B cell (primary cell): ENCODE results near the gene EOGT. TPM values are rescaled to one million over a fixed set of nuclear protein-coding genes. Genes with fewer than 3 reads are reported as not detected.

Experiments
- ATAC-seq: fragments of 200-7000 bp; cut with Tn5 transposase; one replicate; pipeline ENCODE4 v1.10.0; 2021; ENCODE audit warnings: low read depth, mild to moderate bottlenecking, moderate number of reproducible peaks, moderate library complexity
- CTCF ChIA-PET: fragments of 350-600 bp; sonication (Branson Sonifier 250); formaldehyde crosslinking; loops from one replicate; lab custom pipeline; 2021; ENCODE audit warnings: antibody characterized with exemption, inconsistent platforms; lab: Charles Lee
- POLR2A ChIA-PET: fragments of 350-600 bp; sonication (Branson Sonifier 250); formaldehyde crosslinking; loops from one replicate; lab custom pipeline; 2021; ENCODE audit warnings: antibody characterized with exemption; lab: Charles Lee
- DNase-seq: peaks from one replicate; pipeline ENCODE4 v3.0.0; 2013
- H2AFZ ChIP-seq: 2 replicates; pipeline ENCODE4 v1.6.1; 2012; ENCODE audit warnings: mild to moderate bottlenecking, low read depth, low read length; ENCODE audit not compliant: insufficient read depth, poor library complexity, severe bottlenecking
- H3K27ac ChIP-seq, 2 donors: 1 replicate in 1 of 2; 2 replicates in 1 of 2; pipeline ENCODE4 v1.5.1; 2012 to 2013; ENCODE audit warnings: low read length in 2 of 2, mild to moderate bottlenecking in 2 of 2, moderate library complexity in 1 of 2
- H3K27me3 ChIP-seq, 4 experiments: fragments of 200-600 bp in 1 of 4; sonication (generic) in 1 of 4; replicated peaks in 1 of 4; 1 replicate in 2 of 4; 2 replicates in 2 of 4; pipeline versions ENCODE4 v1.6.1 to v1.7.0; 2013 to 2016; ENCODE audit warnings: low read length in 3 of 4, mild to moderate bottlenecking in 2 of 4, mixed read lengths in 1 of 4, moderate library complexity in 1 of 4; ENCODE audit not compliant: insufficient read depth in 4 of 4, control insufficient read depth in 3 of 4; ENCODE audit errors: control extremely low read depth in 1 of 4
- H3K36me3 ChIP-seq, 2 experiments: replicated peaks in 1 of 2; 1 replicate in 1 of 2; 2 replicates in 1 of 2; pipeline versions ENCODE4 v1.6.1 to v1.7.1; 2013; ENCODE audit warnings: low read length in 1 of 2; ENCODE audit not compliant: insufficient read depth in 2 of 2, control insufficient read depth in 1 of 2; ENCODE audit errors: control extremely low read depth in 1 of 2, extremely low read depth in 1 of 2
- H3K4me1 ChIP-seq, 2 donors: fragments of 200-600 bp in 1 of 2; sonication (generic) in 1 of 2; 1 replicate in 1 of 2; 2 replicates in 1 of 2; pipeline versions ENCODE4 v1.5.1 to v1.6.1; 2013 to 2017; ENCODE audit warnings: low read length in 2 of 2; ENCODE audit not compliant: control insufficient read depth in 2 of 2, insufficient read depth in 2 of 2
- H3K4me2 ChIP-seq: replicated peaks from 2 replicates; pipeline ENCODE3; 2012; ENCODE audit warnings: mild to moderate bottlenecking, low read depth, low read length; ENCODE audit not compliant: poor library complexity, severe bottlenecking
- H3K4me3 ChIP-seq, 5 experiments: fragments of 200-600 bp in 1 of 5; sonication (generic) in 1 of 5; 1 replicate in 3 of 5; 2 replicates in 2 of 5; pipeline versions ENCODE4 v1.5.1 to v1.7.0; 2011 to 2016; ENCODE audit warnings: low read length in 4 of 5, mild to moderate bottlenecking in 4 of 5, low read depth in 2 of 5, control low read depth in 1 of 5, moderate library complexity in 1 of 5; ENCODE audit not compliant: insufficient read depth in 1 of 5; ENCODE audit errors: control extremely low read depth in 1 of 5, extremely low read depth in 1 of 5
- H3K79me2 ChIP-seq: fragments of 200-600 bp; sonication (generic); one replicate; pipeline ENCODE4 v1.6.0; 2016; ENCODE audit warnings: low read length; ENCODE audit not compliant: control insufficient read depth, insufficient read depth
- H3K9ac ChIP-seq: fragments of 200-600 bp; sonication (generic); 2 replicates; pipeline ENCODE4 v1.6.1; 2017; ENCODE audit warnings: mild to moderate bottlenecking, low read length, moderate library complexity
- H3K9me3 ChIP-seq, 3 donors: one replicate each; pipeline versions ENCODE4 v1.6.1 to v1.7.1; 2013; ENCODE audit warnings: low read length in 2 of 3; ENCODE audit not compliant: control insufficient read depth in 2 of 3, insufficient read depth in 1 of 3; ENCODE audit errors: control extremely low read depth in 1 of 3
- H4K20me1 ChIP-seq: 2 replicates; pipeline ENCODE4 v1.6.0; 2012; ENCODE audit warnings: mild to moderate bottlenecking, low read length; ENCODE audit not compliant: insufficient read depth, control insufficient read depth, poor library complexity, severe bottlenecking
- H3K27ac Mint-ChIP-seq: one replicate; pipeline ENCODE4 v1.8.0; 2021; ENCODE audit warnings: mixed read lengths
- H3K27me3 Mint-ChIP-seq: one replicate; pipeline ENCODE4 v1.8.0; 2021; ENCODE audit warnings: mixed read lengths
- H3K4me1 Mint-ChIP-seq: one replicate; pipeline ENCODE4 v1.8.0; 2021; ENCODE audit warnings: mixed read lengths
- H3K4me3 Mint-ChIP-seq: one replicate; pipeline ENCODE4 v1.8.0; 2021; ENCODE audit warnings: mixed read lengths
- H3K9me3 Mint-ChIP-seq: one replicate; pipeline ENCODE4 v1.8.0; 2022; ENCODE audit warnings: mixed read lengths; ENCODE audit not compliant: insufficient read depth
- CTCF ChIP-seq: fragments of 200-600 bp; IDR thresholded peaks from one replicate; pipeline ENCODE4 v1.8.0; 2022; ENCODE audit warnings: antibody characterized with exemption, mild to moderate bottlenecking
- EZH2 ChIP-seq: IDR thresholded peaks from 2 replicates; pipeline ENCODE4 v1.6.1; 2012; ENCODE audit warnings: borderline replicate concordance, low read depth, mild to moderate bottlenecking, moderate library complexity, low read length; ENCODE audit not compliant: insufficient read depth, poor library complexity, severe bottlenecking
- WGBS: methylation state at CpG from one replicate; pipeline ENCODE4 v1.1.5; 2013; ENCODE audit warnings: missing lambda C conversion rate; ENCODE audit not compliant: insufficient coverage; 5-methylcytosine and 5-hydroxymethylcytosine counted together
- intact Hi-C: fragments of 100-400 bp; cut with micrococcal nuclease; formaldehyde crosslinking; loops from one replicate; pipeline ENCODE4 v1.10.0; 2022
- polyA plus RNA-seq: library from polyadenylated mRNA; depleted of rRNA; stranded (reverse); fragments of >200 nt; gene quantifications from 2 replicates; pipeline ENCODE4 v1.2.3, GENCODE V29; 2012
- total RNA-seq, 2 donors: library from RNA; stranded (reverse); fragments of 120-200 nt in 1 of 2; gene quantifications; 1 replicate in 1 of 2; 2 replicates in 1 of 2; pipeline versions ENCODE4 v1.2.3 to v1.2.4, GENCODE V29; 2013 to 2022

EOGT gene
- total and polyA plus RNA-seq, 2 donors (not counting 1 experiment from before 2014, with no cell fraction given): 1.7 to 15.5 TPM

GRCh38 chr3:69004138-69004537 lies 9.3 kb downstream of the EOGT start:
- DNase-seq (no peak), ATAC-seq (no peak)
- Histone ChIP-seq H3K27me3 (no peaks in the 10 kb centered on the region), H3K4me1 (no peaks in the 10 kb centered on the region), H3K79me2 (no peaks in the 10 kb centered on the region), H3K4me2 (no peak overlapping the region), H3K4me3 (no peak overlapping the region), H4K20me1 (no peaks in the 10 kb centered on the region), H2AFZ (no peak overlapping the region), H3K36me3 (peaks cover 0 to 4% of the 10 kb centered on the region in 2 experiments), H3K9ac (no peak overlapping the region), H3K27ac (no peak overlapping the region), H3K9me3 (no peaks in the 10 kb centered on the region)
- TF ChIP-seq EZH2 (no peak), CTCF (no peak)
- Mint-ChIP-seq H3K4me1 (no peaks in the 10 kb centered on the region), H3K4me3 (no peak overlapping the region), H3K27ac (no peak overlapping the region), H3K27me3 (no peaks in the 10 kb centered on the region), H3K9me3 (no peaks in the 10 kb centered on the region)
- POLR2A ChIA-PET: no interaction called here
- intact Hi-C loops: no loop called here
- CTCF ChIA-PET: no interaction called here
- 100% methylated on average over 7 of the region's 9 CpGs for WGBS

DNA sequence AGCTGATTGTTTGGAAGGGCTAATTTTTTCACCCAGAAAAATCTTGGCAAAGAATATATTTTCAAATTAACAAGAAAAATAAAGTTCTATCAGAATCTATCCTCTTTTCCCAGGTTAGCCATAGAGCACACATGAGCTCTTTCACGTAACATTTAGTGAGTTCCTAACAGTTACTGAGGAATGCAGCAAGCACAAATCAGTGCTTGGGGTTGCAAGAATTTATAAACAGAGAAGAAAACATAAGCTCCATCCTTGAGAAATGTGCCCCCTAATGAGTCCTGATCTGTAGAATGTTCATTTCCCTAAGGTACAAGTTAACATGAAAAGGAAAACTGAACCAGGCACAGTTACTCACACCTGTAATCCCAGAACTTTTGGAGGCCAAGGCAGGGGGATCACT lies 13.9 kb downstream of the EOGT start:
- Mint-ChIP-seq H3K4me3 (no peak overlapping the region), H3K4me1 (no peaks in the 10 kb centered on the region), H3K9me3 (no peaks in the 10 kb centered on the region), H3K27me3 (no peaks in the 10 kb centered on the region), H3K27ac (no peak overlapping the region)
- Histone ChIP-seq H3K79me2 (no peaks in the 10 kb centered on the region), H3K4me2 (no peak overlapping the region), H3K27ac (no peak overlapping the region), H3K4me3 (no peak overlapping the region), H3K27me3 (no peaks in the 10 kb centered on the region), H3K36me3 (peaks cover 0 to 10% of the 10 kb centered on the region in 2 experiments), H3K9ac (no peak overlapping the region), H4K20me1 (no peaks in the 10 kb centered on the region), H2AFZ (no peak overlapping the region), H3K9me3 (no peaks in the 10 kb centered on the region), H3K4me1 (no peaks in the 10 kb centered on the region)
- ChIA-PET POLR2A (no interaction called here), CTCF (no interaction called here)
- DNase-seq: no peak
- WGBS: no CpG with 5 or more reads among the region's 1 CpG
- intact Hi-C loops: no loop called here
- no peak for ATAC-seq
- TF ChIP-seq CTCF: no peak
- no peak for TF ChIP-seq EZH2
